HepG2 (cell line): ENCODE data around the gene XPR1. TPM values are rescaled to one million over a fixed set of nuclear protein-coding genes. Genes with fewer than 3 reads are reported as not detected.

Source experiments
- ATAC-seq: fragments of 200-7000 bp; cut with Tn5 transposase; 3 replicates; pipeline ENCODE4 v1.9.1; 2020; ENCODE audit warnings: mild to moderate bottlenecking, moderate library complexity
- BruUV-seq: library from RNA; stranded (reverse); fragments of 400-500 nt; replicated peaks from 2 replicates; lab custom pipeline; 2021; lab: Mats Ljungman, UMichigan
- CTCF ChIA-PET: fragments of 300-600 bp; formaldehyde crosslinking; extraction: SDS; loops from one replicate; lab custom pipeline; 2021; ENCODE audit warnings: low total read pairs, inconsistent platforms, low intra/inter-chr PET ratio; lab: Yijun Ruan, JAX
- POLR2A ChIA-PET: fragments of 350-600 bp; sonication (Branson Sonifier 250); formaldehyde crosslinking; loops from one replicate; lab custom pipeline; 2020; ENCODE audit warnings: antibody characterized with exemption, inconsistent platforms; lab: Yijun Ruan, JAX
- DNase-seq: peaks from one replicate; pipeline ENCODE4 v3.0.0-alpha.2; 2015; ENCODE audit warnings: low spot score
- FAIRE-seq: peaks from 3 replicates; lab custom pipeline; 2011; peaks lifted over from hg19 to GRCh38; lab: Jason Lieb, UNC
- H2AFZ ChIP-seq: one replicate; pipeline ENCODE4 v1.6.1; 2011; ENCODE audit warnings: low read length, inconsistent platforms
- H3K27ac ChIP-seq: fragments of 300-600 bp; 3 replicates; pipeline ENCODE4 v1.8.0; 2011; ENCODE audit warnings: mixed run types, mild to moderate bottlenecking, mixed read lengths, low read length, inconsistent platforms; ENCODE audit not compliant: insufficient read depth; ENCODE audit errors: extremely low read length
- H3K27me3 ChIP-seq, 2 experiments: fragments of 200-600 bp in 1 of 2; 2 replicates in 1 of 2; 3 replicates in 1 of 2; pipeline versions ENCODE4 v1.6.0 to v1.8.0; 2011; ENCODE audit warnings: low read length in 2 of 2, mild to moderate bottlenecking in 2 of 2, moderate library complexity in 2 of 2, inconsistent platforms in 1 of 2; ENCODE audit not compliant: insufficient read depth in 2 of 2, control insufficient read depth in 1 of 2
- H3K36me3 ChIP-seq, 2 experiments: fragments of 200-600 bp in 1 of 2; replicated peaks in 1 of 2; 2 replicates in 1 of 2; 3 replicates in 1 of 2; pipeline versions ENCODE4 v1.5.1 to v1.8.0; 2011; ENCODE audit warnings: low read length in 2 of 2, inconsistent platforms in 1 of 2; ENCODE audit not compliant: insufficient read depth in 2 of 2, control insufficient read depth in 1 of 2
- H3K4me1 ChIP-seq: 2 replicates; pipeline ENCODE4 v1.5.1; 2012; ENCODE audit warnings: low read length, inconsistent platforms; ENCODE audit not compliant: insufficient read depth
- H3K4me2 ChIP-seq: 2 replicates; pipeline ENCODE4 v1.6.0; 2011; ENCODE audit warnings: low read depth, low read length, inconsistent platforms
- H3K4me3 ChIP-seq, 3 experiments: fragments of 200-600 bp in 1 of 3; sonication (generic), shearing (Covaris generic) in 1 of 3; replicated peaks in 1 of 3; 2 replicates each; pipeline ENCODE4 v1.5.1; 2011 to 2016; ENCODE audit warnings: low read length in 3 of 3, inconsistent platforms in 2 of 3, low read depth in 2 of 3, mild to moderate bottlenecking in 2 of 3, control low read depth in 1 of 3, mixed read lengths in 1 of 3; ENCODE audit not compliant: insufficient read depth in 1 of 3
- H3K79me2 ChIP-seq: one replicate; pipeline ENCODE4 v1.6.1; 2011; ENCODE audit warnings: low read length, inconsistent platforms; ENCODE audit not compliant: insufficient read depth
- H3K9ac ChIP-seq: 2 replicates; pipeline ENCODE4 v1.6.0; 2011; ENCODE audit warnings: mild to moderate bottlenecking, low read depth, low read length, inconsistent platforms; ENCODE audit not compliant: insufficient read depth
- H3K9me3 ChIP-seq: 2 replicates; pipeline ENCODE4 v1.5.1; 2012; ENCODE audit warnings: mild to moderate bottlenecking, low read length
- H4K20me1 ChIP-seq: 2 replicates; pipeline ENCODE4 v1.6.0; 2011; ENCODE audit warnings: inconsistent platforms, mild to moderate bottlenecking, low read length, moderate library complexity; ENCODE audit not compliant: insufficient read depth
- ARNT ChIP-seq: fragments of 450-650 bp; IDR thresholded peaks from 2 replicates; pipeline ENCODE4 v1.6.1; 2017
- CERS6 ChIP-seq: sonication (generic); formaldehyde crosslinking; IDR thresholded peaks from 2 replicates; pipeline ENCODE4 v1.5.0; 2020; ENCODE audit warnings: missing genetic modification reagents
- CHCHD3 ChIP-seq: sonication (generic); formaldehyde crosslinking; IDR thresholded peaks from 2 replicates; pipeline ENCODE4 v1.8.0; 2022; ENCODE audit warnings: mild to moderate bottlenecking, missing genetic modification reagents, moderate library complexity
- FOXA1 ChIP-seq, 2 experiments: fragments of 450-650 bp in 1 of 2; sonication (generic) in 1 of 2; formaldehyde crosslinking in 1 of 2; IDR thresholded peaks; 2 replicates each; pipeline versions ENCODE4 v1.4.0 to v1.6.1; 2016 to 2020; ENCODE audit warnings: missing genetic modification reagents in 1 of 2
- HDAC2 ChIP-seq: sonication (generic); formaldehyde crosslinking; IDR thresholded peaks from 2 replicates; pipeline ENCODE4 v1.4.0; 2020; ENCODE audit warnings: missing genetic modification reagents
- HHEX ChIP-seq: IDR thresholded peaks from 2 replicates; pipeline ENCODE4 v1.6.1; 2016; ENCODE audit warnings: control low read depth
- HOXA9 ChIP-seq: sonication (generic); formaldehyde crosslinking; IDR thresholded peaks from 2 replicates; pipeline ENCODE4 v1.8.1; 2022; ENCODE audit warnings: missing genetic modification reagents, mild to moderate bottlenecking, moderate library complexity, borderline replicate concordance
- KDM3A ChIP-seq: IDR thresholded peaks from 2 replicates; pipeline ENCODE4 v1.6.1; 2018; ENCODE audit warnings: low read depth, missing compliant biosample characterization
- MAFG ChIP-seq: sonication (generic); formaldehyde crosslinking; IDR thresholded peaks from 2 replicates; pipeline ENCODE4 v1.5.1; 2020; ENCODE audit warnings: mild to moderate bottlenecking, missing genetic modification reagents
- NR2F6 ChIP-seq, 2 experiments: IDR thresholded peaks; 2 replicates each; pipeline ENCODE4 v1.6.1; 2016; ENCODE audit warnings: antibody characterized with exemption in 1 of 2, mild to moderate bottlenecking in 1 of 2
- SMC3 ChIP-seq: IDR thresholded peaks from 2 replicates; pipeline ENCODE4 v1.6.1; 2011; ENCODE audit warnings: low read length, improper control_type of control experiment
- SNAPC4 ChIP-seq: sonication (generic); formaldehyde crosslinking; IDR thresholded peaks from 2 replicates; pipeline ENCODE4 v1.4.0; 2020; ENCODE audit warnings: mild to moderate bottlenecking, missing genetic modification reagents
- ZBED4 ChIP-seq: sonication (generic); formaldehyde crosslinking; IDR thresholded peaks from 2 replicates; pipeline ENCODE4 v1.4.0; 2020; ENCODE audit warnings: missing genetic modification reagents, borderline replicate concordance
- ZNF24 ChIP-seq: fragments of 450-650 bp; IDR thresholded peaks from 2 replicates; pipeline ENCODE4 v1.6.1; 2017; ENCODE audit warnings: antibody characterized with exemption, mild to moderate bottlenecking
- ZNF605 ChIP-seq: sonication (generic); formaldehyde crosslinking; IDR thresholded peaks from 2 replicates; pipeline ENCODE4 v1.8.0; 2022; ENCODE audit warnings: mild to moderate bottlenecking, missing genetic modification reagents
- WGBS: methylation state at CpG from one replicate; pipeline ENCODE4 v1.1.6; 2017; ENCODE audit warnings: low lambda C conversion rate; 5-methylcytosine and 5-hydroxymethylcytosine counted together
- in situ Hi-C: cut with HindIII; loops from 2 replicates; pipeline ENCODE4 v1.10.0; 2017; ENCODE audit warnings: low pct_unique_long_range_greater_than_20kb; ENCODE audit not compliant: extremely low pct_ligation_motif_present
- intact Hi-C: fragments of 100-400 bp; cut with micrococcal nuclease; formaldehyde crosslinking; loops from one replicate; pipeline ENCODE4 v1.10.0; 2022; ENCODE audit not compliant: unreplicated experiment
- polyA plus RNA-seq, 8 experiments: library from polyadenylated mRNA; depleted of rRNA in 3 of 8; stranded (reverse) in 7 of 8; unstranded in 1 of 8; fragments of >200 nt; fragmentation: Illumina TruSeq in 4 of 8; extraction: Trizol in 4 of 8; gene quantifications; 2 replicates each; pipeline versions ENCODE4 v1.2.1 to v1.2.3, GENCODE V29; 2011 to 2016; ENCODE audit warnings: low read depth in 4 of 8, missing spikeins in 1 of 8, mixed read lengths in 1 of 8; ENCODE audit not compliant: insufficient read depth in 1 of 8
- total RNA-seq, 5 experiments: library from RNA; depleted of rRNA; stranded (reverse); fragments of >200 nt; fragmentation: Illumina TruSeq; extraction: Trizol; gene quantifications; 2 replicates each; pipeline ENCODE4 v1.2.3, GENCODE V29; 2016; ENCODE audit warnings: low read depth in 1 of 5

XPR1 gene
- total and polyA plus RNA-seq, 2 of the 13 experiments (the other 11 are each of a cell fraction or from before 2014, with no cell fraction given) = 22.3 to 23.6 TPM

DNA sequence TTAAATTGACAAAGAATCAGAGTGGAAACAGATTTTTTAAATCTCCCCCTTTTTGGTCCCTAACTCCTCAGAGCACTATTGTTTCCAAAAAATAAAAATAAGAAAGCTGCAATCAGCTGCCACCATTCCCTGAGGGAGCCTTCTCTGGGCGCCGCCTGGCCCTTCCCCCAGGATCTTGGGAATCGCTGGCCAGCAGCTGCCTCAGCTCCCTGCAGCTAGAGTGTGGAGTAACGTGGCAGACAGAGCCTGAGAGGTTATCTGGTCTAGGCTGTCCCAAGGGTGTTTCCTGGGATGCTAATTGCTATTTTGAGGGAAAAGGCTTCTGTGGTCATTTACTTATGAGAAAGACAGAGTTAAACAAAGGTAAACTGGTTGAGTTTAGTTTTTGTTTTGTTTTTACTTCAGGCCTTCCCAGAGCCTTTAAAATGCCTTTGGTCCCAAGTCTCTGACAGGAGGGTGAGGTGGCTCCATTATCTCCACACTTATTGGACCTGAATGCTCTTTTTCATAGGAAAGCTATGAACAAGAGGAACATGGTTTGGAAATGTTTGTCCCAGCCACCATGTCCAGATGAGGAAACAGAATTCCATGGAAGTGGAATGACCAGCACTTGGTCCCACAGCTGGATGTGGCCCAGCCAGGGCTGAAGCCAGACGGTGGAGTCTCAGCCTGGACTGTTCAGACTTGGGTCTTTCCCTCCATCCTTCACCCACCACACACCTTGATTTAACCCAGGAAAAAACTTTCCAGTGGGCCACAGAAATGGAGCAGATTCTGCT is 266.8 kb downstream of the XPR1 start:
- CTCF ChIA-PET = no interaction called here
- Histone ChIP-seq H3K9me3 (no peaks in the 10 kb centered on the region), H3K4me1 (no peaks in the 10 kb centered on the region), H4K20me1 (no peaks in the 10 kb centered on the region), H2AFZ (no peak overlapping the region), H3K79me2 (no peaks in the 10 kb centered on the region), H3K27me3 (peaks cover 0 to 4% of the 10 kb centered on the region in 2 experiments; a peak in 2 of 5 replicates), H3K4me3 (no peak overlapping the region), H3K36me3 (no peaks in the 10 kb centered on the region), H3K9ac (no peak overlapping the region), H3K4me2 (no peak overlapping the region), H3K27ac (no peak overlapping the region)
- intact Hi-C loops (no loop called here), in situ Hi-C loops (no loop called here)
- BruUV-seq = no TSS peak
- DNase-seq (no peak), ATAC-seq (peak; percentile 31), FAIRE-seq (no peak)
- WGBS = 33% methylated on average over 5 of the region's 5 CpGs
- POLR2A ChIA-PET = no interaction called here
- TF ChIP-seq ARNT (no peak), SNAPC4 (CRISPR knock-in tag) (no peak), FOXA1 (IDR thresholded peaks at IDR 0.05) (no peak), FOXA1 (CRISPR knock-in tag; IDR thresholded peaks at IDR 0.05) (no peak), HHEX (no peak), ZNF605 (CRISPR knock-in tag) (no peak), HOXA9 (CRISPR knock-in tag) (no peak), MAFG (CRISPR knock-in tag) (no peak), KDM3A (CRISPR knock-in tag) (no peak), NR2F6 (IDR thresholded peaks at IDR 0.05) (no peak), NR2F6 (CRISPR knock-in tag; IDR thresholded peaks at IDR 0.05) (no peak), ZNF24 (no peak), CERS6 (CRISPR knock-in tag) (no peak), CHCHD3 (no peak), ZBED4 (CRISPR knock-in tag) (no peak), SMC3 (no peak), HDAC2 (no peak)
